ENCODE results near the gene SSH2.

Gene SSH2

GRCh38 chr17:29584452-29585079, 345.5 kb downstream of the SSH2 start:
- no peak for DNase-seq

DNA sequence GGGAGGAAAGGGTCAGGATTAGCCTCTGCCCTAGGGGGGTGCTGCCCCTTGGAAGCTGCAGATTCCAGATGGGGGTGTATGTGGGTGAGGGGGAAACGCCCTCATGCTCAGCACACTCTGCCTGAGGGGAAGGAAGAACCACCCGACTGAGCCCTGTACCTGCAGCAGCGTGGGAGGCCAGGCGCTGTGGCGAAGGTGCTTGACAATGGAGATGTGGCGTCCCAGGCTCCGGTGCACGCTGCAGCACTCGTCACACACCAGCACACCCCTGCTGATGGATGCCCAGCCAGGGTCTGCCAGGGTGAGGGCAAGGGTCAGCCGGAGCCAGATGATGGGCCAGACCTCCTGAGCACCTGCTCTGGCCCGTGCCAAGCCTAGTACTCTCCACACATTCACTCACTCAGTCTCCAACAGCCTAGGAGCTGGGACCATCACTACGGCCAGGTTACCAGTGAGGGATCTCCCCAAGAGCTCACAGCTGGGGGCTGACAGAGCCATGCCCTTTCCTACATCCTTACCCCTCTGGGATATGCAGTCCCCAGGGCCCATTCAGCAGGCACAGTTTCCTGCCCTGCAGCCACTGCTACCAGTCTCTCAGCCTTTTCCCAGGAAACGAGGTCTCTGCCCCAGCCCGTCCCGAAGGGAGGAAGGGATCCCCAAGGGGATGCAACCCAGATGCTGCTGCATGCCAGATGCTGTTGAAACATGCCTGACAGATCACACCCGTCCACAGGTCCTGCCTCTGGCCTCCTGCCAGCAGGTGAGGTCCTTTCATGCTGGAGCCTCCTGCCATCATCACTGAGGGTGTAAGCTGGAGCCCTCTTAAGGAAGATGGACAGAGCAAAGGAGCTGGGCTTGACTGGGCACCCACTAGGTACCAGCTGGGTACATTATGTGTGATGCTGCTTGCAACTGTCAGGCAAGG, 346.4 kb downstream of the SSH2 start:
- no peak for DNase-seq

DNA sequence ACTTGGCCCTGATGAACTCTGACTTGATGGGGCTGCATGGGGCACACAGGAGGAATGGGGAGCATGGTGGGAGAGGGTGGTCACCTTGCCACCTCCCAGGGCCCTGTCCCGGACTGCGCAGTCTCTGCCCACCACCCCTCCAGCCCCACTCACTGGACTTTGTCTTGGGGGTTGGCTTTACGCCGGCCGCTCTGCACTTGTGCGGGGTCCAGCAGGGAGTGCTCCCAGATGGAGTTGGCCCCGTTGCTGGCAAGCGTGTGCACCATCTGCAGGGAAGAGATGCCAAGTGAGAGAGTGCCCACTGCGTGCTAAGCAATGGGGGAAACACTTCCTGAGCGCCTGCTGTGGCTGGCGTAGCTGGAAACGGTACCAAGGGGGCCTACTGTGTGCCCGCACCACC, 347.3 kb downstream of the SSH2 start:
- no peak for DNase-seq

- DNase-seq, result no peak
Observed at GRCh38 chr17:29582254-29582765, 347.7 kb downstream of the SSH2 start.

DNA sequence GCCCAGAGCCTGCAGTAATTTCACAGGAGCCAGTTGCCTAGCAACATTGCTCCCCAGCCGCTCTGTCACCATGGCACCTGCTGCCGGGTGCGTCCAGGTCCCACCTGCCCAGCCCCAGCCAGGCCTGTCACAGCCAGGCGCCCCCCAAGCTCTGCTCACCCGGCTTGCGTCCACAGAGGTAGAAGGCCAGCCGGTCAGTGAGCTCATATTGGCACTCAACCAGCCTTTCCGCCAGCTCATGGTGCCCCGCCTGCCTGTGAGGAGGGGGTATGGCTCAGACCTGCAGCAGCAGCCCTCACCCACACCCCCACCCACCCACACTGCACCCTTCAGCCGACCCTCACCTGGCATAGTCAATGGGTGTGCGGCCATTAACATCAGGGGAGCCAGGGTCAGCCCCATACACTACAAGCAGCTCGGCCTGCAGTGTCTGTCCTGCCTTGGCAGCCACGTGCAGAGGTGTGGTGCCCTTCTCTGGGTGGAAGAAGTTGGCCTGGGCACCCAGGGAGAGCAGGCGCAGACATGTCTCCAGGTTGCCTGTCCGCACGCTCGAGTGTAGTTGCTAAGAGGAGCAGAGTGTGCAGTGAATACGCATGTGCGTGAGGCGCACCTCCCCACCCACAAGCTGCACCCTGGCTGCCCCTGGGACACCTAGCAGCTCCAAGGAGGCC, 348.3 kb downstream of the SSH2 start:
- no peak for DNase-seq

DNA sequence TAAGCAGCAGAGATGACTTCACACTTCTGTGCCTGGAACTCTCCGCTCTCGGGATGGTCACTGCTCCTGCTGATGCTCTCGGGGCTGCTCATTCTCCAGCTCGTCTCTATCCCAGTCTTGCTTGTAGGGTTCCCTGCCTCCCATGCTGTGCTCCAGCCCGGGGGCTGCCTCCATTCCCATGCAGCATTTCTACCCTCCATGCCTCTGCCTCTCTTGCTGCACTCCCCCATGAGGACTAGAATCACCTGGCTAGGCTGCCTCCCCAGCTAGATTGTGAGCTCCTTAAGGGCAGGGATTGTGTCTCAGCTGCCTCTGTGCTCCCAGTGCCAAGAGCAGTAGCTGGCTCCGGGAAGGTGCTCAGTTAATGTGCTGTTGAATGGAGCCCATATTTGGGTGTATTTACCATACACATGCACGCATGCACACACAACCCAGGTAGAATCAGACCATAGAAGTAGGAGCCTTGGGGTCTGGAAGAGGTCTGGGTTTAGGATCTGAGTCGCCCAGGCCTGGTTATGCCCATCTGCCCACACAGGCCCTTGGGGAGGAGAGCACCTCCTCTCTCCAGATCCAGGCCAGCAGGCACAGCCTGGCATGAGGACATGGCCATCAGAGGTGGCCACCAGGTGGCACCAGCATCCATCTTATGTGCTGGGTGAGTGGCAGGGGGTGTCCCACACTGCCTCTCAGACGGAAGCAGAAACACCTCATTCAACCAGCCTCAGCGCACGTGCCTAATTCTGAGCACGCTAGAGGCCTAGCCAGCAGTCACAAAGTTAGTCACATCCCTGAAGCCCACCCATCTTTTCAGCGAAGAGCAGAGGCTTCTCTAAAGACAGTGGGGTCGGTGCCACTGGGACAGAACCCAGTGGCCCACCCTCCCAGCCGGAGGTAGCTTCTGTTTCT, 349.9 kb downstream of the SSH2 start:
- peak; percentile 59 for DNase-seq

DNA sequence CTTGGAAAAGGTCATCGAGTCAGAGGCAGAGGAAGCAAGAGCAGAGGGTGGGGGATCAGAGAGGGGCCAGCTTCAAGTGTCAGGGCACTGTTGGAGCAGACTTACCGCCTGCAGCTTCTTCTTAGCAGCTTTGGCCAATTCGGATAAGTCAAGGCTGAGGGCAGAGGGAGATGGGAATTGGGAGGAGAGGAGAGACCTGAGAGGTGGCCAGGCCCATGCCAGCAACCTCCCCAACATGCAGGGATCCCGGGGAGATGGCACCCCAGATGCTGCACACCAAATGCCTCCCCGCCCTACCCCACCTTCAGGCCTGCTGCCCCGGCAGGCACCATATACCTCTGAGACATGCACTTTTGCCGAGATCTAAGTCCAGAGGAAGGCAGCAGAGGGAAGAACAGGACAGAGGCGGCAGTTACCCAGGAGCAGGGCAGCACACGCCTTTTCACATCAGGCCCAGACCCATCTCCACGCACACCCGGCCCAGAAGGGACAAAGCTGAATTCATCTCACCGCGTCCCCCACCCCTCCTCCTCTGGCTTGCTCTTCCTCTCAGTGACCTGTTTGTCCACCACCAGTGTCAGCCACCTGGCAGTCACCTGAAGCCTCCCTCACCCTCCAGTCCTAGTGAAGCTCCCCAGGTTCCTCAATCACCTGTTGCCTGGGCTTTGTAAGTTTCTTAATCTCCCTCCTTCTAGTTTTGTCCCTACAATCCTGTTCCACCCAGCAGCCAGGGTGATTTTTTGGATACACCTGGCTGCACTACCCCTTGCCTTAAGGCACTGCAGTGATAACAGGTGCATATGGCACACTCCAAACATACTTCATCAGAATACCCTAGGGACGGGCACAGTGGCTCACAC, 351.2 kb downstream of the SSH2 start:
- no peak for DNase-seq

GRCh38 chr17:29577385-29578211, 352.4 kb downstream of the SSH2 start:
- DNase-seq, result no peak

DNA sequence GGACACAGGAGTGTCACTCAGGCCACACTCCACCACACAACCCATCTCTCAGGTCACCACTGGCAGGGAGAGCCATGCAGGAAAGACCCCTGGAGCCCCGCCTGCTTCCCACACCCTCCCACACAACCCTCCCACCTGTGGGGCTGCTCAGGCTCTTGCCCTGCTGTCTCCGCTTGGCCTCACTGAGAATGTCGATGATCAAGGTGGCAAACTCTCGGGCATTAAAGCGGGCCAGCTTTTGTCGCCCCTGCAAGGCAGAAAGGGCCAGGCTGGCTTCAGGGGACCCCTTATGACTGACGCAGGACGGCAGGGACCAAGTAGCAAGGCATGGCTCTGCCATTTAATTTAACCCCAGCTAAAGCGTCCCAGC, 353.0 kb downstream of the SSH2 start:
- no peak for DNase-seq

GRCh38 chr17:29576214-29577000, 353.6 kb downstream of the SSH2 start:
- no peak for DNase-seq

Measured in NK-92 treated with Interleukin-12 subunit alpha and Interleukin-12 subunit beta, amount 100 ng/mL, for 24 hours (cell line).